ENCODE measurements around the gene DHODH. TPM values are rescaled to one million over a fixed set of nuclear protein-coding genes. Genes with fewer than 3 reads are reported as not detected.
A peak's percentile ranks its signal among the peaks of the same experiment; 100 is the strongest.

Gene DHODH
- total and polyA plus RNA-seq, 2 of the 13 experiments (the other 11 are each of a cell fraction or from before 2014, with no cell fraction given): 10.7 to 16.4 TPM

DNA sequence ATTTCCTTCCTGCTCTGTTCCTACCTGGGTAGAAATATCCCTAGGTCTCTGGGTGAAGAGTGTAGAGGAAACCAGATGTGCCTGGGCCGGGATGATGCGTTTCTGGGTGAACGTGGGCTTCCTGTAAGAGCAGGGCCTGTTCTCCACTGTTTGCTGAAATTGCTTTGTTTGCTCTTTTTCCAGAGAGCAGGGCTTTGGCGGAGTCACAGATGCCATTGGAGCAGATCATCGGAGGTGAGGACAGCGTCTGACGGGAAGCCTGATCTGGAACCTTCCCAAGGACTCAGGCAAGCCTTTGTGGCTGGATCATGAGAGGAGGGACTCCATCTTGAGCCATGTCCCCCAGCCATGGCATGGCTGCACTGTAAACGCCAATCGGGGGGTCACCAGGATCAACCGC lies 15.4 kb downstream of the DHODH start:
- BruUV-seq (replicated peaks): no TSS peak
- peak; percentile 80 for DNase-seq (ENCODE audit: low spot score)
- Histone ChIP-seq H3K4me2 (ENCODE audit: low read depth, low read length) (no peak overlapping the region), H3K36me3 (replicated peaks in 1 of 2; ENCODE audit: control insufficient read depth in 1 of 2, insufficient read depth in 2 of 2, low read length in 2 of 2) (peaks cover 13 to 21% of the 10 kb centered on the region in 2 experiments; a peak in 4 of 5 replicates), H3K27me3 (ENCODE audit: control insufficient read depth in 1 of 2, insufficient read depth in 2 of 2, low read length in 2 of 2) (no peaks in the 10 kb centered on the region), H3K9me3 (ENCODE audit: low read length) (no peaks in the 10 kb centered on the region), H3K4me3 (replicated peaks in 1 of 3; ENCODE audit: insufficient read depth in 1 of 3, low read depth in 2 of 3, low read length in 3 of 3) (no peak overlapping the region), H3K9ac (ENCODE audit: insufficient read depth, low read depth, low read length) (no peak overlapping the region), H3K27ac (ENCODE audit: extremely low read length, insufficient read depth, low read length) (peak overlapping the region; percentile 31), H3K4me1 (ENCODE audit: insufficient read depth, low read length) (peaks cover 54% of the 10 kb centered on the region), H4K20me1 (ENCODE audit: insufficient read depth, low read length) (no peaks in the 10 kb centered on the region), H3K79me2 (ENCODE audit: insufficient read depth, low read length) (no peaks in the 10 kb centered on the region), H2AFZ (ENCODE audit: low read length) (no peak overlapping the region)
- CTCF ChIA-PET (ENCODE audit: low intra/inter-chr PET ratio, low total read pairs): no interaction called here
- POLR2A ChIA-PET: no interaction called here
- peak; percentile 60 for FAIRE-seq
- peak; percentile 56 for ATAC-seq
- 70% methylated on average over 10 of the region's 10 CpGs for WGBS (ENCODE audit: low lambda C conversion rate)
- in situ Hi-C loops (cut with HindIII; ENCODE audit: extremely low pct_ligation_motif_present, low pct_unique_long_range_greater_than_20kb): no loop called here
- intact Hi-C loops (cut with micrococcal nuclease; ENCODE audit: unreplicated experiment): no loop called here
- no peak for TF ChIP-seq ZNF232 (CRISPR knock-in tag; IDR thresholded peaks at IDR 0.05; ENCODE audit: borderline replicate concordance)
- no peak for TF ChIP-seq ZNF18 (CRISPR knock-in tag; IDR thresholded peaks at IDR 0.05; ENCODE audit: insufficient replicate concordance)
- TF ChIP-seq SALL1 (CRISPR knock-in tag; IDR thresholded peaks at IDR 0.05): peak; percentile 62
- TF ChIP-seq ZNF414 (CRISPR knock-in tag; IDR thresholded peaks at IDR 0.05): no peak
- no peak for TF ChIP-seq CENPT (CRISPR knock-in tag; IDR thresholded peaks at IDR 0.05; ENCODE audit: low read depth)
- no peak for TF ChIP-seq FOXJ3 (CRISPR knock-in tag; IDR thresholded peaks at IDR 0.05; ENCODE audit: borderline replicate concordance)
- TF ChIP-seq PBX3 (CRISPR knock-in tag; IDR thresholded peaks at IDR 0.05; ENCODE audit: borderline replicate concordance): no peak
- TF ChIP-seq NRL (CRISPR knock-in tag; IDR thresholded peaks at IDR 0.05; ENCODE audit: borderline replicate concordance): no peak
- TF ChIP-seq ZFP36L2 (CRISPR knock-in tag; IDR thresholded peaks at IDR 0.05): no peak
- peak; percentile 75; the same call in 1 of the 2 replicates for TF ChIP-seq HOMEZ (CRISPR knock-in tag; IDR thresholded peaks at IDR 0.05; ENCODE audit: low read depth)
- no peak for TF ChIP-seq ZNF616 (CRISPR knock-in tag; IDR thresholded peaks at IDR 0.05; ENCODE audit: low read depth)
- TF ChIP-seq FOSL2 (CRISPR knock-in tag; IDR thresholded peaks at IDR 0.05): peak; percentile 70
- TF ChIP-seq ZFYVE20 (CRISPR knock-in tag; IDR thresholded peaks at IDR 0.05; ENCODE audit: borderline replicate concordance, low read depth): no peak
- TF ChIP-seq ZNF263 (CRISPR knock-in tag; IDR thresholded peaks at IDR 0.05): no peak
- TF ChIP-seq JARID2 (CRISPR knock-in tag; IDR thresholded peaks at IDR 0.05; ENCODE audit: insufficient replicate concordance): no peak
- no peak for TF ChIP-seq ZMYM2 (CRISPR knock-in tag; IDR thresholded peaks at IDR 0.05)
- no peak for TF ChIP-seq ELK4 (CRISPR knock-in tag; IDR thresholded peaks at IDR 0.05; ENCODE audit: borderline replicate concordance)
- TF ChIP-seq MTA3 (CRISPR knock-in tag; IDR thresholded peaks at IDR 0.05): no peak
- TF ChIP-seq DRAP1 (CRISPR knock-in tag; IDR thresholded peaks at IDR 0.05): peak; percentile 20; the same call in 1 of the 2 replicates
